ENCODE results near the gene NAT16. TPM values are rescaled to one million over a fixed set of nuclear protein-coding genes. Genes with fewer than 3 reads are reported as not detected.
A peak's percentile ranks its signal among the peaks of the same experiment; 100 is the strongest.

Gene NAT16
- total and polyA plus RNA-seq, 9 of the 15 experiments (the other 6 are each of a cell fraction or from before 2014, with no cell fraction given), result 0.04 TPM; not detected in 8

- TF ChIP-seq GTF2F1 (IDR thresholded peaks at IDR 0.05; ENCODE audit: low read depth, low read length), result 0 out of 2 replicates have a peak, but pooled peaks have one; percentile 18
- TF ChIP-seq POLR2G (IDR thresholded peaks at IDR 0.05; ENCODE audit: low read depth, low read length), result peak; percentile 62
- no peak for TF ChIP-seq ATF1 (CRISPR knock-in tag; IDR thresholded peaks at IDR 0.05)
- peak; percentile 40 for TF ChIP-seq ATF1 (tag; IDR thresholded peaks at IDR 0.05)
- peak; percentile 39; the same call in 1 of the 2 replicates for TF ChIP-seq PHF21A (IDR thresholded peaks at IDR 0.05; ENCODE audit: borderline replicate concordance, low read depth)
- TF ChIP-seq OTX1 (CRISPR knock-in tag; IDR thresholded peaks at IDR 0.05), result no peak
- TF ChIP-seq ARID4B (CRISPR knock-in tag; IDR thresholded peaks at IDR 0.05), result peak; percentile 54; the same call in 1 of the 2 replicates
- TF ChIP-seq MBD2 (IDR thresholded peaks at IDR 0.05; ENCODE audit: borderline replicate concordance, low read depth), result no peak
- peak; percentile 98 for TF ChIP-seq MGA (IDR thresholded peaks at IDR 0.05)
- 0 out of 2 replicates have a peak, but pooled peaks have one; percentile 70 for TF ChIP-seq ZBTB43 (CRISPR knock-in tag; IDR thresholded peaks at IDR 0.05)
Observed at GRCh38 chr7:101153969-101154692, 26.0 kb downstream of the NAT16 start, which contains the start of gene AP1S1 (continued).
